ENCODE measurements around the gene GRID2.
"Not testable (repeated sequence)": the region's sequence is repeated elsewhere in the genome, so short reads cannot be mapped to it uniquely, and the experiment has no call there.

DNA sequence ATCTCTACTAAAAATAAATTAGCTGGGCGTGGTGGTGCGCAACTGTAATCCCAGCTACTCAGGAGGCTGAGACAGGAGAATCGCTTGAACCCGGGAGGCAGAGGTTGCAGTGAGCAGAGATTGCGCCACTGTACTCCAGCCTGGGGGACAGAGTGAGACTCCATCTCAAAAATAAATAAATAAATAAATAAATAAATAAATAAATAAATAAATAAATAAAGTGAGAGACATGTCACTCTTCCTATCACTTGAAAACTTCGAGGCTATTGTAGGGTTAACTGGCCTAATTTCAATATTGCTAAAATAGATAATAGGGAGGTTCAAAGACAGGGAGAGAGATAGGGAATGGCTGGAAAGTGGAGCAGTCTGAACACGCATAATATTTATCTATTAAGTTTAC is 99.8 kb downstream of the GRID2 start:
- TF ChIP-seq, protein P1, sequence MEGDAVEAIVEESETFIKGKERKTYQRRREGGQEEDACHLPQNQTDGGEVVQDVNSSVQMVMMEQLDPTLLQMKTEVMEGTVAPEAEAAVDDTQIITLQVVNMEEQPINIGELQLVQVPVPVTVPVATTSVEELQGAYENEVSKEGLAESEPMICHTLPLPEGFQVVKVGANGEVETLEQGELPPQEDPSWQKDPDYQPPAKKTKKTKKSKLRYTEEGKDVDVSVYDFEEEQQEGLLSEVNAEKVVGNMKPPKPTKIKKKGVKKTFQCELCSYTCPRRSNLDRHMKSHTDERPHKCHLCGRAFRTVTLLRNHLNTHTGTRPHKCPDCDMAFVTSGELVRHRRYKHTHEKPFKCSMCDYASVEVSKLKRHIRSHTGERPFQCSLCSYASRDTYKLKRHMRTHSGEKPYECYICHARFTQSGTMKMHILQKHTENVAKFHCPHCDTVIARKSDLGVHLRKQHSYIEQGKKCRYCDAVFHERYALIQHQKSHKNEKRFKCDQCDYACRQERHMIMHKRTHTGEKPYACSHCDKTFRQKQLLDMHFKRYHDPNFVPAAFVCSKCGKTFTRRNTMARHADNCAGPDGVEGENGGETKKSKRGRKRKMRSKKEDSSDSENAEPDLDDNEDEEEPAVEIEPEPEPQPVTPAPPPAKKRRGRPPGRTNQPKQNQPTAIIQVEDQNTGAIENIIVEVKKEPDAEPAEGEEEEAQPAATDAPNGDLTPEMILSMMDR (IDR thresholded peaks at IDR 0.05): not testable (repeated sequence)
- not testable (repeated sequence) for TF ChIP-seq ZFX (IDR thresholded peaks at IDR 0.05; ENCODE audit: borderline replicate concordance)
